Stimulated activated CD8-positive, alpha-beta memory T cell treated with anti-CD3 and anti-CD28 coated beads, Interleukin-15, amount 100 ng/mL, for 1 hour (primary cell): Measurements from ENCODE around the gene ZBTB24.

Experiments used
- DNase-seq: peaks from one replicate; pipeline ENCODE4 v3.0.0-alpha.2; 2020; ENCODE audit warnings: low read depth

The ZBTB24 gene

DNA sequence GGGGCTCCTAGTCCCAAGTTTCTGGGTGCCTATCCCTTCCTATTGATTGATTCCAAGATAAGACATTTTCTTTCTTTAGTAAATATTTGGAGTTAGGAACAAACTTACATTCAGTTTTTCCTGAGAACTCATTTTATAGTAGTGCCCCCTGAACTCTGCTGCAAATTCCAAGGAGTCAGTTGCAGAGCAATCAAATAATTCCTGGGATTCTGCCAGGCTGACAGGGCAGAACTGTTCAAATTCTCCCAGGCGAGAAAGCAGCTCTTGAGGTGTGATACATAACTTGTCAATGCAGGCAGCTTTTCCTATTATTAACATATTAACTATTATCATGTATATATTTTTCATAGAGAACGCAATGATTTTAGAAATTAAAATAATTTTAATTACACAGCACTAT, 15.9 kb upstream of the ZBTB24 start:
- DNase-seq, result no peak

DNA sequence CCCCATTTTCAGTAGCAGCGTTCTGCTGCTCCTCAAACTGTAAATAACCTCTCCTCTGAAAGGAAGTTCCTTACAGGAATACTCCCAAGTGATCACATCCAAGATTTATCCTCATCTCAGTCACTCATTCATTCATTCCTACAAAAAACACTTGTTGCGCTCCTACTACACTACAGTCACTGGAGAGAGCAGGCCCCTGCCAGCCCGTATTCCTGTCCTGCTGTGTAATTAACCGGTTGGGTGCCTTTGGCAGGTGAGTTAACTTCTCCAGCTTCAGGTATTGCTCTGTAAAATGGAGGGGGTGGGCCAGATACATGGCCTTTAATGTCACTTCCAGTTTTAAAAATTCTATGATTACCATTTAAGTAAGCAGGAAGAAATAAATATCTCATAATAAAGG, 15.0 kb upstream of the ZBTB24 start:
- DNase-seq, result no peak

DNA sequence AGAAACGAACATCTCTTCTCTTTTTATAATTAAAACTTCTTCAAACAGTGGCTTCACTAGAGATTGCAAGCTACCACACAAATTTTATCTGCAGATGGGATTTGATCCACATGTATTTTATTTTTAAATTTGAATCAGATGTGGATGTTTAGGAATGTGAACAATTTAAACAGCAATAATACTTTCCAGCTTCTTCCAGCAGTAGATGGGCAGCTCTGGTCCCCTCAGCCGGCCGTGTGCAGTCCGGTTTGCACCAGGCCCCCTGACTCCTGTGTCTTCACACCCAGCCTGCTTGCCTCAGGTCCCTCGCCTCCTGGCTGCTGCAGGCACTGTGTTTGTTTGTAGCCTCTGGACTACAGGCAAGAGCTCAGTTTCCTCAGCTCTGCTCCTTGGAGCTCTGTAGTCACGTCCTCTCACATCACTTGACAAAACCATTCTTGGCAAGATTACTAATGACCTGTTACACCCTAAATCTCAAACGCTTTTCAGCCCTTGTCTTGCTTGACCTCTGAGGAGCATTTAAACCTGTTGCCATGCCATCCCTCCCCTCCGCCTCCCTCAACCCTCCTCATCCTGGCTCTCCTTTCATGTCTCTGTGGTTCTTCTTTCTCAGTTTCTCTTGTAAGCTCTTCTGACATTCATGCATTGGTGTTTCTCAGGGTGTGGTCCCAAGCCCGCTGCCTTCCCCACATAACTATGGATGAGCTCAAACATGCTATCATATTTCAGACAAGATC, 13.2 kb upstream of the ZBTB24 start:
- no peak for DNase-seq

DNA sequence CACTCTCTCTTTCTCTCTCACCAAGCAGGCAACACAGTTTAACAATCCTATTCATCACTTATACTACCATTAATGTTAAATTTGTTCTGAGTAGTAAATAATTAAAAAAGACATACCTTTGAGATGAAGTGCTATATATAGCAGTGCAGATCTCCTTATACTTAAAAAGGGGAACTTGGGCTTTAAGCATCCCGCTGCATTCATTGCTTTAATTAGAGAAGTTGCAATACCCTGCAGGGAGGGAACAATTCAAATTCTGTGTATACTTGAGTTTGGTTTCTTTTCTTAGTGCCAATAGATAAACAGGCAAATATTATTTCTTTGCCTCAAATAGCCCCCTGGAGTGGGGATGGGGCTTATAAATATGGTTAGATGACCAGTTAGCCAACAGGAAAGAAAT, 10.8 kb upstream of the ZBTB24 start:
- DNase-seq, result no peak

GRCh38 chr6:109491207-109491938, 8.4 kb upstream of the ZBTB24 start:
- no peak for DNase-seq

DNA sequence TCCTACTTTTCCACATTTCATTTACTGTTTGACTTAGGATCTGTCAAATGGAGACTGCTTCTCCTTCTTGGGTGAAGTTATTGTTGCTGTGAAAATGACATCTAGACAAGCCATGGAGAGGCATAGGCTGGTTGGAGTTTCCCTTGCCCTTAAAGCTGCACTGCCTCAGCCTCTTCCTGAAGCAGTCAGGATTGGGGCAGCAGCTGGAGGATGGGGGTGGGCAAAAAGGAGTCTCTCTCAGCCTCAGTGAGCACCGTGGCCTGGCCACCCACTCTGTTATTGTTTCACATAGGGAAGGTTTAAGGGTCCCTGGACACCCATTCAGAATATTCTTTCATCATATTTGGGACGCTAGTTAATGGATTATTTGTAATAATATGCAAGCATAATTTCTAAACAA, 7.7 kb upstream of the ZBTB24 start:
- DNase-seq, result no peak

- DNase-seq, result no peak
Observed at GRCh38 chr6:109488001-109488400, 5.0 kb upstream of the ZBTB24 start.

DNA sequence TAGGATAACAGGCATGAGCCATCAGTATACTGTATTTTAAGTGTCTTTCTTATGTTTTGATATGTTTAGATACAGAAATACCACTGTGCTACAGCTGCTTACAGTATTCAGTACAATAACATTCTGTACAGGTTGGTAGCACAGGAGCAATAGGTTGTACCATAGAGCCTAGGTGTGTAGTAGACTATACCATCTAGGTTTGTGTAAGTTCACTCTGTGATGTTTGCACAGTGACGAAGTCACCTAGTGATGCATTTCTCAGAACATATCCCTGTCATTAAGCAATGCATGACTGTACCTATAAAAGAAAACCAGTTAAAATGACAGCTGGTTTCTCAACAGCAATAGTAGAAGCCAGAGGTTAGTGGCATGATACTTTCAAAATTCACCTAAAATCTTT, 3.0 kb upstream of the ZBTB24 start:
- no peak for DNase-seq

- DNase-seq, result no peak
Observed at GRCh38 chr6:109485266-109485935, 2.4 kb upstream of the ZBTB24 start.

- DNase-seq, result no peak
Observed at GRCh38 chr6:109484122-109484521, 1.1 kb upstream of the ZBTB24 start.

- no peak for DNase-seq
Observed at GRCh38 chr6:109483735-109484057, 677 bp upstream of the ZBTB24 start.

GRCh38 chr6:109480993-109481480, 2.0 kb downstream of the ZBTB24 start:
- no peak for DNase-seq

DNA sequence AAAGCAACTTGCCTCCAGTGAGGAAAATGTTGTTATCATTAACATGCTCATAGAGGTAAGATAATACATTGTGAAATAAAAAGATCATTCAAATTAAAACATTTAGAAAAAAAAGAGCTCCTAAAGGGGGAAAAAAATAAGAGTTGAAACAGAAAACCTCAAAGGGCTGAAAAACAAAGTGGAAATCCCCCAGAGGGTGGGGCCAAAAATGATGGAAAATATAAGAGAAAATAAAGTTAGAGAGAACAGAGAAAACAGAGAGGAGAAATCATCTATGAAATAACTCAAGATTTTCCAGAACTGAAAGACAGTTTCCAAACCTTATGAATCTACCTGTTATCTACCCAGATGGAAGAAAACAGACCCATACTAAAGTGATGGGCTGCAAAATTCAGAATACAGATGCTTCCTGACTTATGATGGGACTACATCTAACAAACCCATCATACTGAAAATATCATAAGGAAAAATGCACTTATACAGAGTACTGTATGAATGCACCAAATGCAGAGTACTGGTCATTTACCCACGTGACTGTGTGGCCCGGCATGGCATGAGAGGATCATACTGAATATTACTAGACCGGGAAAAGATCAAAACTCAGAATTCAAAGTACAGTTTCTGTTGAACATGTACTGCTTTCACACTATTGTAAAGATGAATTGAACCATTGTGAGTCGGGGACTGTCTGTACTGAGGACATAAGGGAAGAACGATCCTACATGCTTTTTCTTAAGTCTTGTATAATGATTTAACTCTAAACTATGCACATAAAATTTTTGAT, 4.0 kb downstream of the ZBTB24 start:
- no peak for DNase-seq

DNA sequence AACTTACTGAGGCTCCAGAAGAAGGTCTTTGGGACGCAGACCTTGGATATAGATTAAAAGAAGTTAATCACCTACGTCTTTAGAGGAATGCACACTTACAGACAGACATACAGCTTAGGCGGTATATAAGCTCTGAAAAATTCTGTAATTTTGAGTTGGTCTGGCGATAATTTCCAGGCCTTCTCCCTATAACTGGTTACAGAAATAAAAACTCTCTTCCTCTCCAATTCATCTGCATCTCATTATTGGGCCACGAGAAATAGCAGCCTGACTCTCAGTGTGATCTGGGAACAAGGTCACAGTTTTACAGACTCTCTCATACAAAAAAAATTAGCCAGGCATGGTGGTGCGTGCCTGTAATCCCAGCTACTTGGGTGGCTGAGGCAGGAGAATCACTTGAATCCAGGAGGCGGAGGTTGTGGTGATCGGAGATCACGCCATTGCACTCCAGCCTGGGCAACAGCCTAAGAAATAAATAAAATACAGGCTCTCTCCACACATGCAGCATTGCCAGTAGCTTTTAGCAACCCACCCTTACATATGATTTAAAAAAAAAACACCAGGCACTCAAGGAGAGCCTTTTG, 4.7 kb downstream of the ZBTB24 start:
- DNase-seq, result no peak

DNA sequence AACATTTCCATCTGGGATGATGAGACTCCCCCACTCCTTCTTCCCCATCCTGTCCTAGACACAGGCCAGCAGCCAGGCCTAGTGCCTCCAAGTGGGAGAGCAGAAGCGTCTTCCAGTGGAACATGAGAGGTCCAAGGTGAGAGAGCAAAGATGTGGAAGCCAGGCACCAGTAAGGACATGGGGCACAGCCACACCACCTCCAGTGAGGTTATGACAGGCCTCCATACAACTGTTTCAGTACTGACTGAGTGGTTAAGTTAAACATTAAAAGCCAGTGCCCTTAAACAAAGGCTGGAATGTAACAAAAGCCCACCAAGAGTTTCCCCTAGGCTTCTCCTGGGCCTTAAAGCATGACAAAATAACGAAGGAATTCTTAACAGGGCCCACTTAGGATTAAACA, 5.3 kb downstream of the ZBTB24 start:
- DNase-seq, result no peak

DNA sequence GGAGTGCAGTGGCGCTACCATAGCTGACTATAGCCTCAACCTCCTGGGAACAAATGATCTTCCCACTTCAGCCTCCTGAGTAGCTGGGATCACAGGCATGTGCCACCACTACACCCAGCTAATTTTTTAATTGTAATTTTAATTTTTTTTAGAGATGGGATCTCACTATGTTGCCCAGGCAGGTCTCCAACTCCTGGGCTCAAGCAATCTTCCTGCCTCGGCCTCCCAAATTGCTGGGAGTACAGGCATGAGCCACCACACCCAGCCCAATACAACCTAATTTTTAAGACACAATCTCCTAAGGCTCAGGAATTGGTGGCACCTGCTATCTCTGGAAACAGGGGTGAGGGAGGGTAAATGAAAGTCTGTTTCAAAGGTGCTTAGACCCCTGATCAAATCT, 5.8 kb downstream of the ZBTB24 start:
- no peak for DNase-seq

GRCh38 chr6:109475625-109476024, 7.4 kb downstream of the ZBTB24 start:
- no peak for DNase-seq

- DNase-seq, result no peak
Observed at GRCh38 chr6:109474995-109475394, 8.0 kb downstream of the ZBTB24 start.

DNA sequence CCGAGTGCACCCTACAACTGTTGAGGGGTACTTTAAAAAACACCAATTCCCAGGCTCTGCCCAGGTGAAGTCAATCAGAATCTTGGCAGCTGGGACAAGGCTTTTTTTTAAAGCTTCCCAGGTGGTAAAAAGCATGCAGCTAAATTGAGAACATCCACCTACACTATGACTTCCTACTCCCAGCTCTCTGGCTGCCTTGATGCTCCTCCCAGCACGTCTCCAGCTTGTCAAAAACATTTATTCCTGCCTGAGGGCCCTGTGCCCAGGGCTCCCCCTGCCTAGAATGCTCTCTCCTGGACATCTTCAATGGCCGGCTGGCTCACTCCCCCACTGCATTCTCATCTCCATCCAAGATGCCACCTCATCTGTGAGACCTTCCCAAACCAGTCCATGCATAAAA, 9.9 kb downstream of the ZBTB24 start:
- no peak for DNase-seq

DNA sequence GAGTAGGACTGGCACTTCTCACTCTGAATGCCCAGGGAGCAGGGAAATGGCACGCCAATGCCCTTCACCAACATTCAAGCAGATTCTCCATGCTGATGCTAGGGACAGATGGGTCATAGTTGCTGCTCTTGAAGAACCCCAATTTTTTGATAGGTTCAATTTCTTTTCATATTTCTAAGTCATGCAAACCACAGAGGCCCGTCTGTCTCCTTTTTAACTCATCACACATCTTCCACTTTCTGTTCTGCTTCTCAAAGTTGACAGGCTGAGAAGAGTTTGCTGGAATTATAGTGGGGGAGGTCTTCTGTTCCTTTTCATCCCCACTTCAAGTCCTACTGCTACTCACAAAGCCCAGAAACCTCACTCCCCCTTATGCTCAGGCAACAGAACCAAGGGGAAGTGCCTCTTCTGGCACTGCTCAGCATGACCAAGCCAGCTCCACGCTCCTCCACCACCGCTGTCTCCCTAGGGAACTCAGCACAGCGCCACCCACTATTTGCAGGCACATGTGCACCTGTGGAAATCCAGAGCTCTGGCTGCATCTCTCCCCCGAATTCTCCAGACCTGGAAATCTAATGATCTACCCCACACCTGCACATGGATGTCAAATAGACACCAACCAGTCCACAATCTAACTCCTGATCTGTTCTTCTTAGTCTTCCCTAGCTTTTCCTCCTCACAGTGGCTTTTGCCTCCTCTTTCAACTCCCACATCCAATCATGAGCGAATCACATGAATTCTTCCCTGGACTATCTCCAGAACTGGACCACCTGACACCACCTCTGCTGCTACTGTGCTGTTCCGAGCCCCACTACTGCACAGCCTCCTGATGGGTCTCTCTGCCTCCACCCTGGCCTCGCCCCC, 10.7 kb downstream of the ZBTB24 start:
- no peak for DNase-seq
